Peyer's patch (tissue), 4 donors: ENCODE results near the gene PTPRB.

ENCODE experiments used
- POLR2A ChIP-seq, 2 donors: fragments of 450-650 bp; IDR thresholded peaks; one replicate each; pipeline ENCODE4 v1.5.1; 2017; ENCODE audit warnings: antibody characterized with exemption in 2 of 2, mild to moderate bottlenecking in 2 of 2, moderate library complexity in 2 of 2
- TF ChIP-seq, protein P1 (sequence below), 6 experiments: fragments of 450-650 bp in 4 of 6; fragments of 200-600 bp in 2 of 6; sonication (generic) in 1 of 6; IDR thresholded peaks; one replicate each; pipeline ENCODE4 v1.5.1; 2017 to 2019; ENCODE audit warnings: antibody characterized with exemption in 6 of 6, mild to moderate bottlenecking in 3 of 6, moderate library complexity in 1 of 6

DNA sequence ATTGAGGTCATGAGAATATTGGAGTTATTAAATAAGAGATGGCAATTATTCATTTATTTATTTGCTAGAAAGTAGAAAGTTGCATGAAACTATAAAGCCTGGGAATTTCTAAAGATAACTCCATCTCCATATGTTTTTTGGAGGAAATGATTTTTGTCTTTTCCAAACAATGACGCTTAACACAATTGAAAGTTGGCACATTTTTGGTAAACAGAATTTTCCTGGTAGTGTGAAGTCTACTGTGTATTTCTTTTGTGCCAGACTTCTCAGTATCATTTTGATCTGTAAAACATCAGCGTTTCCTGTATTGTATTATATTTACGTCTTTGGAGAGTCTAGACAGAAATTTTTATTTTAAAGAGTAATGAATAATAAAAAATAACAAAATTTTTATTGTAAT lies 33.7 kb upstream of the PTPRB start:
- TF ChIP-seq POLR2A (IDR thresholded peaks at IDR 0.05), result no peak
- TF ChIP-seq, protein P1, sequence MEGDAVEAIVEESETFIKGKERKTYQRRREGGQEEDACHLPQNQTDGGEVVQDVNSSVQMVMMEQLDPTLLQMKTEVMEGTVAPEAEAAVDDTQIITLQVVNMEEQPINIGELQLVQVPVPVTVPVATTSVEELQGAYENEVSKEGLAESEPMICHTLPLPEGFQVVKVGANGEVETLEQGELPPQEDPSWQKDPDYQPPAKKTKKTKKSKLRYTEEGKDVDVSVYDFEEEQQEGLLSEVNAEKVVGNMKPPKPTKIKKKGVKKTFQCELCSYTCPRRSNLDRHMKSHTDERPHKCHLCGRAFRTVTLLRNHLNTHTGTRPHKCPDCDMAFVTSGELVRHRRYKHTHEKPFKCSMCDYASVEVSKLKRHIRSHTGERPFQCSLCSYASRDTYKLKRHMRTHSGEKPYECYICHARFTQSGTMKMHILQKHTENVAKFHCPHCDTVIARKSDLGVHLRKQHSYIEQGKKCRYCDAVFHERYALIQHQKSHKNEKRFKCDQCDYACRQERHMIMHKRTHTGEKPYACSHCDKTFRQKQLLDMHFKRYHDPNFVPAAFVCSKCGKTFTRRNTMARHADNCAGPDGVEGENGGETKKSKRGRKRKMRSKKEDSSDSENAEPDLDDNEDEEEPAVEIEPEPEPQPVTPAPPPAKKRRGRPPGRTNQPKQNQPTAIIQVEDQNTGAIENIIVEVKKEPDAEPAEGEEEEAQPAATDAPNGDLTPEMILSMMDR (IDR thresholded peaks at IDR 0.05), result no peak
